ENCODE data around the gene SPG21.

Gene SPG21

DNA sequence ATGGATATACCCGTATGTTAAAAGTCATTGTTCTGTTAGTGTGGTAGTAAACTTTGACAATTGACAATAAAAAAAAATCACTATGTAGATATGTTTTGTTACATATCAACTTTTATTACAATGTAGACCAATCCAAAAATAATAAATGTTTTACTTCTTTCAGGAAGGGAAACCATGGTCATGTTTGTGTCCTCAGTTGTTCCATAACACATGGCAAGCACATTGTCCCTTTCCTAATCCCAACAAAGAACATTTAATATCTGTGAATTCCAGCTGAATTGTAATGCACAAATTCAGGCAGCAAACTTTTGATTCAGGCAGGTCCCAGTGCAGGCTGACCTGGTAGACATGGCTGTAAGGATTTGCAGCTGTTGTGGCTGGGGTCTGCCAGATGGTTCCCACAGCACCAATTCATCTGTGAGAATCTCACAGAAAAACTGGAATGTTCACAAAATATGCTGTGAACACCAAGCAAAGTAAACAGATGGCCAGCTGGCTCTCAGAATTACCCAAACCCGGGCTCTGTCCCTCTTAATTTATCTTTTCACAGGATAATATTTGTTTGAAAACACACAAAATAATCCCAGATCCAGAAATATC, 1.9 kb upstream of the SPG21 start:
- DNase-seq = no peak

DNA sequence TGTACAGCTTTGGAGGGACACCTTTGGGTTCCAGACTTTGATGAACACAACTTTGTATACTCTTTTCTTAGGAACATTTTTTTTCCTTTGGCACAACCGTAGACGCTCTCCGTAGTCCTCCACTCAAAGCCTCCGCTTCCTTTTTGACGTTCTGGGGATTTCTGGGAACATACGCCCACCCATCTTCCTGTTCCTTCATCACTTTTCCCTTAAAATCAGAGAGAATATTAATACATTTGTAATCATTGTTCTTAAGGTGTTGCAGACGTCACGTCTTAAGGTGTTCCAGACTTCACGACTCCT, 405 bp upstream of the SPG21 start:
- DNase-seq = no peak

DNA sequence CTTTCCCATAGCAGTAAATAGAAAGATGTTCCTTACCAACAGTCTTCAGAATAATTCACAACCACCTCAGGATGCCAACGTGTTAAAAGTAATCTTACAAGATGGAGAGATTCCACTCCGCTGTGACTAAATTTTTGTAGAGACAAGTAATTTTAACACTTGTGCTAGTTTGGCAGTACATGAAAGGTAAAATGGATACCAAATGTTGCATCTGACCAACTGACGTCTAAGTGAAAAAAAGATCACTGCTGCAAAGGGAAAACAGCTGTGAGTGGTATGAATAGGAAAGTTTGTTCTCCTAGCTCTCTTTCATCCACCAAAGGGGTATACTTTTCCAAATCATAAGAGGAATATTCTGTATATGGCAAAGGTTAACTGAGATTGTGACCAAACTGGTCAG, 2.6 kb downstream of the SPG21 start:
- no peak for DNase-seq

DNA sequence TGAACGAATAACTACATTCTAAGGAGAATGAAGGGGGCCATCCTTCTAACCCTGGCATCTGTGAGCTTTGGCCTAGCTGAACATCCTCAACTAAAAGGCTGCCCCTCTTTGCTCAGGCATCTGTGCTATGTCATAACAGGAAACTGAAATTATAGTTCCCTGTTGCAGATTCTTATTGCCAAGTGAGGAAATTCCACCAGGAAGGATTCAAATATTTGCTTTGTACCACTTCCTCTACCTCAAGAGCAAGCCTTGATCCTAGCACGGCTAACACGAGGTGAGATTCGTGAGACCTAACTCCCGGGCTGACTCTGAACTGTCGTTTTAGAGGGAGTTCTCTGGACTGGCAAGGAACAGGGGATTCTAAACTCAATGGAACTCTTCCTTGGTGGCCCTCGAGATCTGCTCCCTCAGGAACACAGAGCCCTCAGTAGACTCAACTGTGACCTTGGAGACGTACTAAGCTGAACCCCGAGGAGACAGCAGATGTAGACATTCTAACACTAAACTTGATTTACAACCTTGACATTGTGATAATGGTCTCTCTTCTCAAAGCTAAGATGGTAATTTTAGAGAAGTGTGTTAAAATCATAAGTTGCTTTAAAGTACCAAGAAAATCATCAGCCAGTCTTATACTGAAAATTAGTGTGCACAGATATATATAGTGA, 4.2 kb downstream of the SPG21 start:
- no peak for DNase-seq

DNA sequence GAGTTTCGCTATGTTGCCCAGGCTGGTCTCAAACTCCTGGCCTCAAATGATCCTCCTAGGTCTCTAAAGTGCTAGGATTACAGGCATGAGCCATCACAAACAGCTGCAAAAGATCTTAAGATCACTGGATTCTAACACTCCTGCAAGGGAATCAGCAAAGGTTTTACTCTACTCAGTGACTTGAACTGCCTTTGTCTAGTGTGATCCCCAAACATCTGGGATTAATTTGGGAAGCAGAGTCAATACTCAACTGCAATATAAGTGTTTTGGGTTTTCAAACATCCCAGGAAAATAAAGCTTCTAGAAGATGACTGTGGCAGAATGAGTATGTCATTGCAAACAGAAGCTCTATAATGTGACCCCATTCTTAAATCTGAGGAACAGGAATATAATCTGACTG, 7.2 kb downstream of the SPG21 start:
- no peak for DNase-seq

DNA sequence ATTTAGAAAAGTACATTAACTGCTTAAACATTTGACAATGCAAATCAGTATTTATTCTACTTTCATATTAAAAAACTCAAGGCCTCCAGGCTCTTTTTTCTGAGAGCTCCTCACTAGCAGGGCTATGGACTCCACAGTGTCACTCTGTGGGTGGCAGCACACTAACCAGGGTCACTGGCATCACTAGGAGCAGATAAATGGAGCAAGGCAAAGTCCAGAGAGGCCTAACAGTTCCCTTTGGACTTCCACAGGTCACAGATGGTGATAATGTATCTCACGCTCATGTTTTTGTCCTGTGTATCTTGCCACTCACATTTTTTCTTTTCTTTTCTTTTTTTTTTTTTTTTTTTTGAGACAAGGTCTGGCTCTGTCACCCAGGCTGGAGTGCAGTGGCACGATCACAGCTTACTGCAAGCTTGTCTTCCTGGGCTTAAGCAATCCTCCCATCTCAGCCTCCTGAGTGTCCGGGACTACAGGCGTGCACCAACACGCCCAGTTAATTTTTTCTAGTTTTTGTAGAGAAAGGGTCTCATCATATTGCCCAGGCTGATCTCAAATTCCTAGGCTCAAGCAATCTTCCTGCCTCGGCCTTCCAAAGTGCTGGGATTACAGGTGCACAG, 7.8 kb downstream of the SPG21 start:
- DNase-seq = no peak

DNA sequence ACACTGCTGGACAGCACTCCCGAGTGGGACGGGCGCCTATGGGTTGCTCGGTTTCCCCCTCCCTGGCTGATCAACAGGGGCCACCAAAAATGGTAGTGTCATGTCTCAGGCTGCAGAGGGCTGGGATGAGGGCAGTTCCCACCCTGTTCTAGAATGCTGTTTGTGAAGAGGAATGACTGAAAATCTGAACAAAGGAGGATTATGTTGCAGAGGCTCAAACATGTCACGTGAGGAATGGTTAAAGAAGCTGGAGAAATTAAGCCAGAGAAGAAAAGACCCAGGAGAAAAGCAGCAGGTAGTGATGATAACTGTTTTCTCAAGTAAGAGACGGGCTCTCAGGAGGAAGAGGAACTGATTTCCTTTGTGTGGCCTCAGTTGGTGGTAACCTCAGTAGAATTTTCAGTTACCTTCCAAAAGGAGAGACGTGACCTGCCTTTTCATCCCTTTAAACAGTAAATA, 10.4 kb downstream of the SPG21 start:
- no peak for DNase-seq

DNA sequence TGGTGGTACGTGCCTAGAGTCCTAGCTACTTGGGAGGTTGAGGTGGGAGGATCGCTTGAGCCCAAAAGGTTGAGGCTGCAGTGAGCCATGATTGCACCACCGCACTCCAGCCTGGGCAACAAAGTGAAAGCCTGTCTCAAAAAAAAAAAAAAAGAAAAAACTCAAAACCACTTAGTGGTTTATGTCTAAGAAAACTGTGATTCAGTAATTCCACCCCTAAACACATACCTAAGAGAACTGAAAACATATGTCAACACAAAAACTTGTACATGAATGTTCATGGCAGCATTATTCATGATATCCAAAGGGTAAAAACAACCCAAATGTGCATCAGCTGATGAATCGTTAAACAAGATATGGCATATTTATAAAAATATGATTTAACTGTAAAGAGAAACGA, 14.3 kb downstream of the SPG21 start:
- no peak for DNase-seq

DNA sequence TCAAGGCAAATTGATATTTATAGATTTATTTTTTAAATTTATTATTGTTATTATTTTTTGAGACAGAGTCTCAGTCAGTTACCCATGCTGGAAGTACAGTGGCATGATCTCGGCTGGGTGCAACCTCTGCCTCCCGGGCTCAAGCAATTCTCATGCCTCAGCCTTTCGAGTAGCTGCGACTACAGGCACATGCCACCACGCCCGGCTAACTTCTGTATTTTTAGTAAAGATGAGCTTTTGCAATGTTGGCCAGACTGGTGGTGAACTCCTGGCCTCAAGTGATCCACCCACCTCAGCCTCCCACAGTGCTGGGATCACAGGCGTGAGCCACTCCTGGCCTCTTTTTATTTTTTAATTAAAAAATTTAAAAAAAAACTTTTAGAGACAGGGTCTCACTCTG, 19.0 kb downstream of the SPG21 start:
- DNase-seq = no peak

DNA sequence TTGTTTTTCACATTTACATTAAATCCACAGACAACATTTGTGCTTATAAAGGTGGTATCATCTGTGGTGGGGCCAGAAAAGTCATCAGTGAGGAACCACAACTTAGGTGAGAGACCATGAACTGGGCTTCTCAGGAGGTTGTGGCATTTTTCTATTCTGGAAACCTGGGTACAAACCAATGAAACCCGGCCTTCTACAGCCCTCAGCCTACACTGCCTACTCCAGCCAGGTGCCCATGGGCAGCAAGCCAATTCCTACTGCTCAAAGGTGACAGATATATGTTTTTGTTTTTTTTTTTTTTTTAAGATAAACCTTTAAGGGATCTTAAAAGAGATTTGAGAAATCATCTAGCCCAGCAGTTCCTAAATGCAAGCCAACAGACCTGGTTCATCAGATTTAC, 20.3 kb downstream of the SPG21 start:
- no peak for DNase-seq

DNA sequence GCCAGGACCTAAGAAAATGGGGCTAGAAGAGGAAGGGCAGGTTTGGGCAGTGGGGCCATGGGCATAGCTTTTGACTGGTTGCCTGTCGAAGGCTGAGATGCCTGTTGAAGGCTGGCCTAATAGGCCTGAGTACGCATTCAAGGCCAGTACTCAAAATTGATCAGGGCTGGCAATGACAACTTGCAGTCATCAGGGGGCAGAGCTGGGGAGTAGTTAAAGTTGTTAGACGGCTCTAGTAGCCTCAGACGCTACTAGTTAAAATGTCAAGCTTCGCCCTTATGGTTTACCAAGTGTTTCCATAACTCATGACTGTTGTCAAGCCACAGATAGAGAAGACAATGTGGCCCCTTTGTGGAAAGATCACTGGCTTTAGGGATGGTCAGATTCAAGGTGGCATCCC, 28.7 kb downstream of the SPG21 start:
- DNase-seq = no peak

DNA sequence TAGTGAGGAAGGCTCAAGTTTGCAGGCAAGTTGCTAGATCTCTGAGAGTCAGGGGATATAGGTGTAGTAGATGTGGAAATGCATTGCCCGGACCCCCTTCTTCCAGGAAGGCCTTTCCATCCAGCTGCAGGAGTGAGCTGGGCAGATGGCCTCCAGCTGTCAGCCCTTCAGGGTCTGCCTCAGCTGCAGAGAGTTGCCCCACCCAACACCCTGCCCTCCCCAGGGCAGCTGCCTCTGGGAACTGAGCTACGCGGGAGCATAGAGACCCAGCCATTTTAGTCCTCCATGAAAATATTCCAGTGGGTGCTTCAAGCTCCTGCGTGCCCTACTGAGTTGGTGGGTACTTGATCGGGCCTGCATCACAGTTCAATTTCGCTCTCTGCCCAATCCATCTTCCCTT, 29.6 kb downstream of the SPG21 start:
- no peak for DNase-seq

DNA sequence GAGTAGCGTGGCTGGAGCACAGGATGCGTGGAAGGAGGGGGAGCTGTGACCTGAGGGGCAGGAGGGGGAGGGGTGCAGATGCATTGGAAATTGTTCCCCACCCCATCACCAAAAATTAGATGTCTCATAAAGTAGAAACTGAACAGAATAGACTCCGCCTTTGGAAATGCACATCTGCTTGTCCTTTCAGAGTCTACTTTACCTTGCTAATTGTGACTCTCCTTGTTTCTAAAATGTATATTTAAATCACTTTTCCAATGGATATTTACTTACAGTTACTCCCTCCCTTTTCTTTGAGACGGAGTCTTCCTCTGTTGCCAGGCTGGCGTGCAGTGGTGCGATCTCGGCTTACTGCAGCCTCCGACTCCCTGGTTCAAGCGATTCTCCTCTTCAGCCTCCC, 30.6 kb downstream of the SPG21 start:
- no peak for DNase-seq

DNA sequence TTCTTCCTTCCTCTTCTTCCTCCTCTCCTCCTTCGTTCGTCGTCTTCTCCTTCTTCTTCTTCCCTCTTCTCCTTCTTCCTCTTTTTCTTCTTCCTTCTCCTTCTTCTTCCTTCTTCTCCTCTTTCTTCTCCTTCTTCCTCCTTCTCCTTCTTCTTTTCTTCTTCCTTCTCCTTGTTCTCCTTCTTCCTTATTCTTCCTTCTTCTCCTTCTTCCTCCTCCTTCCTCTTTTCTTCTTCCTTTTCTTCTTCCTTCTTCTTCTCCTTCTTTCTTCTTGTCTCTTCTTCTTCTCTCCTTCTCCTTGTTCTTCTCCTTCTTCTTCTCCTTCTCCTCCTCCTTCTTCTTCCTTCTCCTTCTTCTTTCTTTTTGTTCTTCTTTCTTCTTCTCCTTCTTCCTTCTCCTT, 35.3 kb downstream of the SPG21 start:
- DNase-seq = no peak

DNA sequence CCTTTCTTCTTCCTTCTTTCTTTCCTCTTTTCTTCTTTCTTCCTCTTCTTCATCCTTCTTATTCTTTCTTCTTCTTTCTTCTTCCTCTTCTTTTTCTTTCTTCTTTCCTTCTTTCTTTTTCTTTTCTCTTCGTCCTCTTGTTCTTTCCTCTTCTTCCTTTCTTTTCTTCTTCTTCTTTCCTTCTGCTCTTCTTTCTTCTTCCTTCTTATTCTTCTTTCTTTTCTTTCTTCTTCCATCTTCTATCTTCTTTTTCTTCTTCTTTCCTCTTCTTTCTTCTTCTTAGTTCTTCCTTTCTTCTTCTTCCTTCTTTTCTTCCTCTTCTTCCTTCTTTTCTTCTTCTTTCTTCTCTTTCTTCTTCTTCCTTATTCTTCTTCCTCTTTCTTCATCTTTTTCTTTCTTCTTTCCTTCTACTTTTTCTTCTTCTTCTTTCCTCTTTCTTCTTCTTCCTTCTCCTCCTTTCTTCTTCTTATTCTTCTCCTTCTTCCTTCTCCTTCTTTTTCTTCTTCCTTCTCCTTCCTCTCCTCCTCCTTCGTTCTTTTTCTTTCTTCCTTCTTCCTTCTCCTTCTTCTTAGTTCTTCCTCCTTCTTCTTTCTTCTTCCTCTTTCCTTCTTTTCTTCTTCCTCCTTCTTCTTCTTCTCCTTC, 37.8 kb downstream of the SPG21 start:
- no peak for DNase-seq

DNA sequence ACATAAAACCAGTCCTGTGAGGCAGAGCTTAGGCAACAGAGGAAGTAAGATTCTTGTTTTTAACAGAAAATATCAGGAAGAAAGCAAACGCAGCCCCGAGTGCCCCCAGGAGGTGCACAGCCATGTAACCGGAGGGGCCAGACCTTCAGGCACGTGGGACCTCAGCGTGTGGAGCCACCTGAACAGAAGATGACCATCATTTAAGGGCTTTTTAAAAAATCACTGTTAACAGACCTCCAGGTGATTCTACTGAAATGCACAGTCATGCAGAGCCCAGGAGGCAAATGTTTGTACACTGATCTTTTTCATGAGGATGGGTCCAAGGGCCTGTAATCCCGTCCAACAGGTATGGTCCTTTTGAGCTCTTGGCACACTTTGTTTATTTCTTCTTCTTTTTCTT, 38.8 kb downstream of the SPG21 start:
- no peak for DNase-seq

DNA sequence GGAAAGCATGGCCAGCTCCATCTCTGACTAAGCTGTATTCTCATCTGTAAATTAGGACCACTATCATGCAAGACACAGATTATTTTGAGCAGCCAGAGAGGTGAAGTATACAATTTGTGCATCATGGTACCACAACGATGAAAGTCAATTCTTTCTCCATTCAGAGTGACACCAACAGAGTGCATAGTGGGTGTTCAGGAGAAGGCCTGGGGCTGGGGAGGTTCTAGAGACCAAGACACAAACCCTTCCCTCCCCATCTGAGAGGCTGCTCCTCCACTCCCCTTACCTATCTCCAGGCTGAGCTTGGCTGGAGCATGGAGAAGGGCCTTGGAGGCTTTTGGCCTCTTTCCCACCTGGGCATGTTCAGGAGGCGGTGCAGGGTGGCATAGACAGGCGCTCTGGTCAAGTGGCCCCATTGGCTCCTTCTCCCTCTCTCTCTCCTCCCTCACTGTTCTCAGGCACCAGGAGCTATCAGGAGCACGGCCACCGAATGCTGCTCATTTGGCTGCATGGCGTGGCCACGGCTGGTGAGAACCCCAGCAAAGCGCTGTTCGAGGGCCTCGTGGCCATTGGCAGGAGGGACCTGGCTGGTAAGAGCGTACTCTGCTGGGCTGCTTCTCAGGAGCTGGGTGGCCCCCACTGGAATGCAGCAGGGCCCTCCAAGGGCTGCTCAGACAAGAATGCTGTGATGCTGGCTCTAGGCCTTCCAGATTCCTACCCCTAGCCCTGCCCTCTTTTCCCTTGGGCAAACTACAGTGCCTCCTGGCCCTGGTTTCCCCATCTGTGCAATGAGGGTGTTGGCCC, 40.1 kb downstream of the SPG21 start:
- no peak for DNase-seq

DNA sequence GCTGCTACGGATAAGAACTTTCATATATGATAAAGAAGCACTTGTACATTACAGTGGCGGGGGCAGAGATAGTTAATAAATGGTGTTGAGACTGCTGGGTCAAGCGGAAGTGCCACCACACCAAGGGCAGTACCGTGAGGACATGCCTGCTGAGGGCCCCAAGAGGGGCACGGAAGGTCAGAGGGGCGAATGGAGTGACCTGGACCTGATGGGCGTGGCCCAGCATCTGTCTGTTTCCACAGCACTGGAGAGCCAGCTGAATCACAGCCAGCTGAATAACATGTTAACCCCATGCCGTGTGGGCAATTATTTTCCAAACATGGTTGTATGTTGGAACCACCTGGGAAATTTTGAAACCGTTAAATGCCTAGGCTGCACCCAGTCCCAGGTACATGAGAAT, 40.8 kb downstream of the SPG21 start:
- no peak for DNase-seq

DNA sequence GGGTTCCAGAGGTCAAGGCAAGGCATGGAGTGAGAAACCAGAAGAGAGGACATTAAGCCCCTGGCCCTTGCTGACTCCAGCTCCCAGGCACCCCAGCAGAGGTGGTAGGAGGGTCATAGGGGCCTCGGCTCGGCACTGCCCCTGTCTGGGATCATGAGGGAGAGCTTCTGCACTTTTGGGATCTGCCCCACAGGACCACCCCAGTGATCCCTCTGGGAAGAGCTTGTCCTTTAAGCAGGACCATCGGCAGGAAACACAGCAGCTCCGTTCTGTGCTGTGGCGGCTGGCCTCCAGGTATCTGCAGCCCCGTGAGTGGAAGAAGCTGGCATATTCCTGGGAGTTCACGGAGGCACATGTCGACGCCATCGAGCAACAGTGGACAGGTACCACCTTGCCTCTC, 42.5 kb downstream of the SPG21 start:
- no peak for DNase-seq

DNA sequence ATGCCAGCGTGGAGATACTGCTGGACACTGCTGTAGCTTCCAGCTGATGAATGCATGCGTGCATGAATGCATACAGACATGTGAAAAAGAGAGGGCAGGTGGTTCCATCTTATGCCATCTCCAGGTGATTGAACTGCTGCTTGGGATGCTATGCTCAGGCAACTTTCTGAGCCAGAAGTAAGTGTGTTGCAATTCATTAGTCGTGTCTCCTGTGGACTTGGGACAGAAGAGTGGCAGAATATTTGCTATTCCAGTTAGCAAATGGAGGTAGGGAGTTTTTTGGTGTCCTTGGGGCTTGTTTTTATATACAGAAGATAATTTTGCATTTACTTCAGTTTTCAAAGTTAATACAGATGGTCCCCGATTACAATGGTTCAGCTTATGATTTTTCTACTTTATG, 44.8 kb downstream of the SPG21 start:
- DNase-seq = no peak

DNA sequence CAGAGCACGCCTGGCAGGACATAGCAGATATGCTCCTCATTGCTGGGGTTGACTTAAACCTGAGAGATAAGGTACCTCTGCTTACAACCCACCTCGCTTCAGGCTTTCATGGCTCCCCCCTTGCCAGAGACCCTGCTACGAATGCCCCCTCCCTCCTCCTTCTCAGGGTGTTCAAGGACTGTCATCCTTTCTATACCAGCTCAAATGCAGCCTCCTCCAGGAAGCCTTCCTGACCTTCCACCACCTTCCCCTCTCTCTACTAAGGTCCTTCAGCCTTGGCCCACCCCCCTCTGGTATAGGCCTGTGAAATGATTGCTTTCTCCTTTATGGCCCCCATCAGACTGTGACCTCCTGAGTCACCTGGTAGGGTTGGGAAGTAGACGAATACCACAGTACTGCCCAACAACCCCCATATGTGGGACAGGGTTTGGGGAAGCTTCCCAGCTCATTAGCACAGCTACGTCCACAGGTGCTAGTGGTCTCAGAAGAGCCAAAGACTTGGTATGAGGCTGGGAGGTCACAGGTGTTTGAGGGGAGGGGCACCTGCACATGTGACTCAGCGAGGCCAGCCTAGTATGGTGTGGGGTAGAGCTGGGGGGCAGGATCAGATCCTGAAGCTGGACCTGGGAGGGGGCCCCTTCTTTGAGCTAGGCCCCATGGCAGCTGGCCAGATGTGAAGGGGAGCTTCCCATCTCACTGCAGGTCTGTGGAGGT, 46.0 kb downstream of the SPG21 start:
- no peak for DNase-seq

DNA sequence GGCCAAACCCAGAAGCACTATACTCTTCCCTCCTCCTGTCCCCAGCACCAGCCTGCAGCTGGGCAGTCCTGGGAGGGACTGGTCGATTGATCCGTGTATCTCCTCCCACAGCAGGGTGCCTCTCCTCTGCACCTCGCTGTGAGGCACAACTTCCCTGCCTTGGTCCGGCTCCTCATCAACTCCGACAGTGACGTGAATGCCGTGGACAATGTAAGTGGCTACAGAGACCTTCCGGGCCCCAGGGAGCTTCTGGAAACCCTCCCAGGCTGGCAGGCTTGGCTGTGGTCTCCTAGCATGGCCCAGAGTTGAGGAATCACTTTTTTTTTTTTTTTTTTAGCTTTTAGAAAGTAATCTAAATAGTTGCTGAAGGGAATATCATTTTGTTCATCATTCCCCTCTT, 47.4 kb downstream of the SPG21 start:
- DNase-seq = no peak

DNA sequence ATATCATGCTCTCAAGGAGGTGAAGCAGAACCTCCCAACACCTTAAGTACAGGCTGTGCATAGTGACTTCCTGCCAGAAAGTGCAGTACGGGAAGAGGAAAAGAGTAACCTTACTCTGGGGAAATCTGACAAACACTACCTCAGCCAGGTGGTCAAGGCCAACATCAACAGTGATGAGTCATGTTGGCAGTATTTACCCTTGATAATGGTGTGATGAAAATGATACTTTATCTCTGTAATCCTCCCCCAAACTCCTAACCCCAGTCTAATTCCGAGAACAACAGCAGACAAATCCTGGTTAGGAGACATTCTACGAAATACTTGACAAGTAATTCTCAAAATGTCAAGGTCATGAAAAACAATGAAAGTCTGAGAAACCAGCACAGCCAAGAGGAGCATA, 51.5 kb downstream of the SPG21 start:
- DNase-seq = no peak
